Measurements from ENCODE around the gene SOAT2.

The SOAT2 gene

GRCh38 chr12:53065975-53066931, 37.0 kb upstream of the SOAT2 start:
- DNase-seq: no peak

GRCh38 chr12:53067074-53067992, 36.0 kb upstream of the SOAT2 start:
- no peak for DNase-seq

- DNase-seq: no peak
Measured at GRCh38 chr12:53067993-53068770, 35.1 kb upstream of the SOAT2 start.

- no peak for DNase-seq
Measured at GRCh38 chr12:53068811-53069585, 34.3 kb upstream of the SOAT2 start.

- no peak for DNase-seq
Measured at GRCh38 chr12:53069621-53070410, 33.5 kb upstream of the SOAT2 start.

DNA sequence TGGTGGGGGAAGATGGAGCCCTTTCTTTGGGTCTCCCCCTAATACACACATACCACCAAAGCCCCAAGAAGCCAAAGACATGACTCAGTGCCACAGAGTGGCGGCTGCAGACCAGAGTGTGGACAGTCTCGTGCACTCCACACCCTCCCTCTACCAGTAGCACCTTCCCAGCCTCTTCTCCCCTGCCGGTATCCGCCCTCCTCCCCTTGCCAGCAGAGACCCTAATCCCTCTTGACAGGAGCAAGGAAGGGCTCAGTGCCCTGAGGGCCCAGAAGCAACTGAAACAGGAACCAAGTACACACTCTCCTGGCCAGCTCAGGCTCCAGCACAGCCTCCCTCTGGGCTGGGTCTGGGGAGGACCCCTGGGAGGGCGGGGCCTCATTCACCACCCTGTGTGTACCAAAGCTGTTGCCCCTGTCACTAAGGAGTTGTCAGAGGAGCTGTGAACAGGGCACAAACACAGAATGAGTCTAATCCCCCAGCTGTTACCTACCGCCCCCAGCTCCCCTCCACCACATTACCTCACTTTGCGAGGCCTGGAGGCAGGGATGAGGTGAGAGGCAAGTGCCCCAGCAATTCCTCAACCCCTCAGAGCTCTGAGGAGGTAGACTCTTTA, 32.3 kb upstream of the SOAT2 start:
- no peak for DNase-seq

DNA sequence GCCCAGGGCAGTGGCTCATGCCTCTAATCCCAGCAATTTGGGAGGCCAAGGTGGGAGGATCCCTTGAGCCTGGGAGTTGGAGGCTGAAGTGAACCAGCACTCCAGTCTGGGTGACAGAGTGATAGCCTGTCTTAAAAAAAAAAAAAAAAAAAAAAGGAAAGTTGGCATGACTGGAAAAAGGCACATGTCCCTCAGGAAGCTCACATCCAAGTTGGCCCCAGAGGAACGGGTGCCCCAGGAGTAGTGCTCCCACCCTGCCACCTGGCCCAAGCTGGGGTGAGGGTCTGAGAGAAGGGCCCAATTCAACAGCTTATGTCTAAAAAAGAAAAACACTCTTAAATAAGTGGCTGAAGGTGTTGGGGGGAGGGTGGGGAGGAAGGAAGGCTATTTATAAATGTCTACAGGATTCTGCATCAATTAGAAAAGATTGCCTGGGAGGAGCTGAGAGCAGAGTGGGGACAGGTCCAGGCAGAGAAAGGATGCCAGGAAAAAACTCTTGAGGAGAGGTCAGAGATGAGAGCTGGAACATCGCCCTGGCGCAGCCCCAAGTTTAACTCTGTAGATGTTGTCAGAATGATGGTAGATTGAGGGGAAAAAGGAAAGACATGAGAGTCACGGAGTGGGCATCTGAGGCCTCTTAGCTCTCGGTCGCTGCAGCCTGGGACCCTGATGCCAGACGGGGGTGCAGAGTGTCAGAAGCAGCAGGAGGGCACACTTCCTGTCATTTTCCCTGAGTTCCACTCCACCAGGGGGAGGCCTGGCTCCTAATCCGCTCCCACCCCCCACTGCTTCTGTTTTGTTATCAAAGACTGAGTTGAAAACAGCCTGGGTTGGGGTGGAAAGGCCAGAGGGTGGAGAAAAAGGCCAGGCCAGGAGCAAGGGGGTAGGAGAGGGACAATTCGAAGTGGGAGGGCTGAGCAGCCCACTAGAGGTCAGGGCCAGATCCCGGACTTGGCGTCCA, 31.4 kb upstream of the SOAT2 start:
- no peak for DNase-seq

DNA sequence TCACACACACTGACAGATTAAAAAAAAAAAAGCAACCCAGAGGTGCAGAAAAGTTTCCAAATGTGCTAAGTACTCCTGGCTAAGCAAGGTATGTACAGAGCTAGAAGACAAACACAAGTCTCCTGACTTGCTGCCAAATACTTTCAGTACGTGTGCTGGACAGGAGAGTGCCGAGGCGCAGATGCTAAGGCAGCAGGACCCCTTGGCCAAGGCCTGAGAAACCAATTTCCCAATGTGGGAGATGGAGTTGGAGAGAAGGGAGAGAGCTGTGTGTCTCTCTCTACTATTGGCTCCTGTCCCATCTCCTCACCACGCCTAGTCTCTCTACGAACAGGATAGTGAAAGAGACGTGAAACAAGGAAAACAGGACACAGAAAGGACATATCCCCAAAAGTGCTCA, 29.4 kb upstream of the SOAT2 start:
- no peak for DNase-seq

GRCh38 chr12:53074283-53074998, 28.8 kb upstream of the SOAT2 start:
- no peak for DNase-seq

DNA sequence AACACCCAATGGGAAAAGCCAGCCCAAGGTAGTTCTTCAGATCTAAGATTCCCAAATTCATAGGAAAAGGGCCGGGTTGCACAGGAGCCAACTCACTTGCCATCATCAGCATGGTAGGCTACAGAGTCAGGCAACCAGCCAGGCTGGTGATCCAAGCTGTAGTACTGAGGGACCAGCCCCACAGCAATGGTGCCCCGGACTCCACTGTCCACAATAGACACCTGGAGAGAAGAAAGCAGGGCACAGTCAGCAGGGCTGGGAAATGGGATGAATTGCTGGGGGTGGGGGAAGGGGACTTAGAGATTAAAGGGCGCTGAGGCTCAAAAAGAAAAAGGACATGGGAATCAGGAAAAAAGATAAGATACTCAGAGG, 28.3 kb upstream of the SOAT2 start:
- no peak for DNase-seq

DNA sequence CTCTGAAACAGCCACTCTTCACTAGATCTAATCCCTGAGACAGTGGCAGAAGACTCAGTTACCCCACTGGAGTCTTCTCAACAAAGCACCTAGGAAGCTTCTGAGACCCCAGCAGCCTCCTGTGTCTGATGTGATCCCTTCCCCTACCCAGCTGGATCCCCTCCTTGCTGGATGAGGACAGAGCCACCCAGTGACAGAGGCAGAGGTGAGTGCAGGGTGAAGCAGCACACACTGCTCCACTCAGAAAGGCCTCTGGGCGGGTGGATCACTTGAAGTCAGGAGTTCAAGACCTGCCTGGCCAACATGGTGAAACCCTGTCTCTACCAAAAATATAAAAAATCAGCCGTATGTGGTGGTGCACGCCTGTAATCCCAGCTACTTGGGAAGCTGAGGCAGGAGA, 26.8 kb upstream of the SOAT2 start:
- no peak for DNase-seq

GRCh38 chr12:53077030-53077429, 26.3 kb upstream of the SOAT2 start:
- DNase-seq: no peak

- DNase-seq: no peak
Measured at GRCh38 chr12:53078425-53079225, 24.7 kb upstream of the SOAT2 start.

GRCh38 chr12:53079226-53080117, 23.8 kb upstream of the SOAT2 start, which contains the start of gene SPRYD3:
Gene SPRYD3 (minus strand): TSS chr12:53079390. CDS start chr12:53079333, 57 bp downstream.
- DNase-seq: peak; percentile 86

- DNase-seq: no peak
Measured at GRCh38 chr12:53082637-53083175, 20.6 kb upstream of the SOAT2 start.

- no peak for DNase-seq
Measured at GRCh38 chr12:53086361-53086760, 16.9 kb upstream of the SOAT2 start.

Measured in NCI-H187 treated with DMSO at 0.1 percent for 48 hours (cell line).